HG02759 (cell line): ENCODE results near the gene DHRS2.
"Not testable (repeated sequence)": the region's sequence is repeated elsewhere in the genome, so short reads cannot be mapped to it uniquely, and the experiment has no call there.

ENCODE experiments used
- ATAC-seq: cut with Tn5 transposase; IDR thresholded peaks from one replicate; pipeline ENCODE4 v1.9.1; 2021; ENCODE audit warnings: mild to moderate bottlenecking, moderate library complexity; ENCODE audit not compliant: unreplicated experiment

DHRS2 gene

DNA sequence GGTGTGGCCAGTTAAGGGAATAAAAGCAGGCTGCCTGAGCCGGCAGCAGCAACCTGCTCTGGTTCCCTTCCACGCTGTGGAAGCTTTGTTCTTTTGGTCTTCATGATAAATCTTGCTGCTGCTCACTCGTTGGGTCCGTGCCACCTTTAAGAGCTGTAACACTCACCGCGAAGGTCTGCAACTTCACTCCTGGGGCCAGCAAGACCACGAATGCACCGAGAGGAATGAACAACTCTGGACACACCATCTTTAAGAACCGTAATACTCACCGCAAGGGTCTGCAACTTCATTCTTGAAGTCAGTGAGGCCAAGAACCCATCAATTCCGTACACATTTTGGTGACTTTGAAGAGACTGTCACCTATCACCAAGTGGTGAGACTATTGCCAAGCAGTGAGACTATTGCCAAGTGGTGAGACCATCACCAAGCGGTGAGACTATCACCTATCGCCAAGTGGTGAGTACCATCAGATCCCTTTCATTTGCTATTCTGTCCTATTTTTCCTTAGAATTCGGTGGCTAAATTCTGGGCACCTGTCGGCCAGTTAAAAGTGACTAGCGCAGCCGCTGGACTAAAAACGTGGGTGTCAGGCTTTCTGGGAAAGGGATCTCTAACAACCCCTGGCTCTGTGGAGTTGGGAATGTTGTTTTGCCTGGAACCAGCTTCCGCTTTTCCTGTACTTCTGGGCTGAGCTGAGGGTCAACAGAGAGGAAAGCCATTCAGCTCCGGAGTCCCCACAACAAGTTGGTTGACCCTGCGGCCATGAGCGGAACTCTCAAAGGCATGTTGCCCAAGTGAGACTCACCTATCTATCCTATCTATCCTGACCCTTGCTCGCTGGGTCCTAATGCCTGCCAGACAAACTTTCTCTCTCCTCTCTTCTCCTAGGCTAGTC lies at the start of gene DHRS2:
TSS of gene DHRS2 (plus strand) at position 48 of the 895 bp plus-strand sequence. CDS start 2,501 bp downstream, outside the sequence.
- ATAC-seq, result no peak

- ATAC-seq, result peak; percentile 99
Measured at GRCh38 chr14:23588884-23589598, 47.1 kb upstream of the DHRS2 start.

DNA sequence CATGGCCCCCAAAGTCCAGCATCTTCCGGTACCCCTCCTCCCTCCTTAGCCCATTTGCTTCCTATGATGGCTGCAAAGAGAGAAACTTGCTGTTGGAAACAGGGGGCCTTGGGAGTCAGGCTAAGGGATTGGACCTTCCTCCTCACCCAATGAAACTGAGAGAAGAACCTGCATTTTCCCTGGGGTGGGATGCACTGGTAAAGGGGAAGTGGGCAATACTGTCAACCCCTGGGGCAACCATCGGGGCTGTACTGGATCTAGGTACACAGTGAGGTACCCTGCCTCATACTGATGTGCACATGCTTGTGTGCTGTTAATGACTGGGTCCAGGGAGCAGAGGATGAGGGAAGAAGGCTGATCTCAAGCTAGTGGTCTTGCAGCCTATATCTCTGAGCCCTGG lies 46.6 kb upstream of the DHRS2 start:
- ATAC-seq, result no peak

GRCh38 chr14:23590198-23590597 lies 46.0 kb upstream of the DHRS2 start:
- ATAC-seq, result no peak

GRCh38 chr14:23594191-23594590 lies 42.0 kb upstream of the DHRS2 start:
- ATAC-seq, result not testable (repeated sequence)

GRCh38 chr14:23600322-23600707 lies 35.8 kb upstream of the DHRS2 start:
- ATAC-seq, result no peak

- ATAC-seq, result no peak
Measured at GRCh38 chr14:23600806-23601205, 35.4 kb upstream of the DHRS2 start.

- ATAC-seq, result no peak
Measured at GRCh38 chr14:23601424-23601823, 34.7 kb upstream of the DHRS2 start.

- ATAC-seq, result peak; percentile 28
Measured at GRCh38 chr14:23601845-23602180, 34.4 kb upstream of the DHRS2 start.

- ATAC-seq, result no peak
Measured at GRCh38 chr14:23602181-23603095, 33.7 kb upstream of the DHRS2 start.

DNA sequence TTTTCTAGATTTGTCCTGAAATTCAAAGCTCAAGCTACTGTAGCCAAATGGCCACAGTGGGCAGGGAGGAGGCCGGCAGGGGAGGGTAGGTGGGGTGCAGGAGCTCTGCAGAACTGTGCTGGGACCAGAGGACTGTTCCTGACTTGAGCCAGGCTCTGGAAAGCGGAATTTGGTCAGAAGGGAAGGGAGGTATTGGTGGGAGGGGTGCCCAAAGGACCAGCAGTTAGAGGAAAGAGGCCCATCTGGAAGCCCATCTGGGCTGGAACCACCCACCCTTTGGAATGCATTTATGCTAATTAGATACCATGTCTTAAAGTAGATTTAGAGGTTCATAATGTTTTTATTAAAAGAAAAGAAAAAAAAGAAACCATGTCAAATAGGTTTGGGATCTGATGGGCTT lies 33.1 kb upstream of the DHRS2 start:
- ATAC-seq, result no peak

- ATAC-seq, result no peak
Measured at GRCh38 chr14:23604148-23604547, 32.0 kb upstream of the DHRS2 start.

- ATAC-seq, result no peak
Measured at GRCh38 chr14:23604675-23605170, 31.4 kb upstream of the DHRS2 start.

GRCh38 chr14:23605931-23606585 lies 30.1 kb upstream of the DHRS2 start:
- ATAC-seq, result peak; percentile 89

DNA sequence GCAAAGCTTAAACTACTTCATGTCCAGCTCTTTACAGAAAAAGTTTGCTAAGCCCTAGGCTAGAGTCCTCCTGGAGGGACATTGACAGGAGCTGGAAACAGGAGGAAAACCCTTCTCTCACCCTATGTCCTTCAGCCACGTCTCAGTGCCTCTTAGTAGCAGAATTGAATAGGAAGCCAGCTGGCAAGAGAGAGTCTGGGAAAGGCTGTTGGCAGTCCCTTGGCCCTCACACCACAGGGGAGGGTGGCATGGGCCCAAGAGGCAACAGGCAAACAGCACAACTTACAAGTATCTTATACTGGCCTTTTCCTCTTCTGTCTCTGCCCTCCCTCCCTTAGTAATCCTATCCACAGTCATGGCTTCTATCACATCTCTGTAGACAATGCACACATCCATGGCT lies 27.7 kb upstream of the DHRS2 start:
- no peak for ATAC-seq

- ATAC-seq, result no peak
Measured at GRCh38 chr14:23609001-23609400, 27.2 kb upstream of the DHRS2 start.

DNA sequence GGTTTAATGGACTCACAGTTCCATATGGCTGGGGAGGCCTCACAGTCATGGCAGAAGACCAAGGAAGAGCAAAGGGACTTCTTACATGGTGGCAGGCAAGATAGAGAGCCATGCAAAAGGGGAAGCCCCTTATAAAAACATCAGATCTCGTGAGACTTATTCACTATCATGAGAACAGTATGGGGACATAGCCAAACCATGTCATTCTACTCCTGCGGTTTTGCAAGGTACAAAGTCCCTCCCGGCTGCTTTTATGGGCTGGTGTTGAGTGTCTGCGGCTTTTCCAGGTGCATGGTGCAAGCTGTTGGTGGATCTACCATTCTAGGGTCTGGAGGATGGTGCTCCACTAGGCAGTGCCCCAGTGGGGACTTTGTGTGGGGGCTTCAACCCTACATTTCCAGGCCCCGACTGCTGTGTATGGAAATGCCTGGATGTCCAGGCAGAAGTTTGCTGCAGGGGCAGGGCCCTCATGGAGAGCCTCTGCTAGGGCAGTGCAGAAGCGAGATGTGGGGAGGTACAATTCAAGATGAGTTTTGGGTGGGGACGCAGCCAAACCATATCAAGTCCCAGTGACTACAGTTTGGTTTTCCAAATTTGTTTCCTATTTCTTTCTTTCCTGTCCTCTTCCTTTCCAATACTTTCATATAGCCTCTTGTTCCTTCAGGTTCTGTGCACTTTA lies 26.6 kb upstream of the DHRS2 start:
- ATAC-seq, result not testable (repeated sequence)

- no peak for ATAC-seq
Measured at GRCh38 chr14:23610090-23610814, 25.9 kb upstream of the DHRS2 start.

GRCh38 chr14:23610815-23611289 lies 25.3 kb upstream of the DHRS2 start:
- ATAC-seq, result no peak
